ENCODE measurements around the gene AUTS2. TPM values are rescaled to one million over a fixed set of nuclear protein-coding genes. Genes with fewer than 3 reads are reported as not detected.

AUTS2 gene
- total and polyA plus RNA-seq, 4 donors = 4.9 to 24.4 (median 7.0) TPM

- no peak for DNase-seq (ENCODE audit: low spot score)
- Histone ChIP-seq H3K27me3 (ENCODE audit: control insufficient read depth in 4 of 4, insufficient read depth in 4 of 4, low read length in 3 of 4) (no peaks in the 10 kb centered on the region), H3K4me1 (ENCODE audit: control insufficient read depth in 4 of 4, insufficient read depth in 4 of 4, low read length in 3 of 4) (no peaks in the 10 kb centered on the region), H3K4me3 (ENCODE audit: low read depth in 1 of 3, low read length in 3 of 3) (no peak overlapping the region), H3K9me3 (ENCODE audit: control insufficient read depth in 4 of 4, low read length in 3 of 4) (peaks cover 0 to 10% (median 4%) of the 10 kb centered on the region in 4 donors), H3K27ac (ENCODE audit: low read depth in 1 of 2, low read length in 2 of 2) (no peak overlapping the region), H3K9ac (ENCODE audit: low read depth in 1 of 2, low read length in 2 of 2) (no peak overlapping the region), H3K36me3 (ENCODE audit: control insufficient read depth in 4 of 4, insufficient read depth in 3 of 4, low read depth in 1 of 4, low read length in 3 of 4) (no peaks in the 10 kb centered on the region)
- no peak for TF ChIP-seq EGR1 (IDR thresholded peaks at IDR 0.05; ENCODE audit: low read depth in 2 of 2)
- no peak for TF ChIP-seq MAX (IDR thresholded peaks at IDR 0.05)
- TF ChIP-seq TAF1 (conservative IDR thresholded peaks at IDR 0.05) = no peak
- no peak for TF ChIP-seq YY1 (IDR thresholded peaks at IDR 0.05)
- TF ChIP-seq FOXA2 (IDR thresholded peaks at IDR 0.05) = no peak
- no peak for TF ChIP-seq ZBTB33 (IDR thresholded peaks at IDR 0.05)
- no peak for TF ChIP-seq HNF4G (IDR thresholded peaks at IDR 0.05)
- no peak for TF ChIP-seq CTCF (IDR thresholded peaks at IDR 0.05; ENCODE audit: low read depth, low read length, missing input control)
- TF ChIP-seq FOXA1 (IDR thresholded peaks at IDR 0.05) = no peak
- no peak for TF ChIP-seq SP1 (IDR thresholded peaks at IDR 0.05)
- WGBS = 92% methylated on average over 1 of the region's 1 CpG
These were observed 518.6 kb downstream of the AUTS2 start for GRCh38 chr7:70116867-70117266.

GRCh38 chr7:70120851-70121250 is 522.6 kb downstream of the AUTS2 start:
- WGBS = 97% methylated on average over 1 of the region's 1 CpG
- Histone ChIP-seq H3K9ac (ENCODE audit: low read depth in 1 of 2, low read length in 2 of 2) (no peak overlapping the region), H3K9me3 (ENCODE audit: control insufficient read depth in 4 of 4, low read length in 3 of 4) (peaks cover 4 to 14% (median 7%) of the 10 kb centered on the region in 4 donors), H3K36me3 (ENCODE audit: control insufficient read depth in 4 of 4, insufficient read depth in 3 of 4, low read depth in 1 of 4, low read length in 3 of 4) (no peaks in the 10 kb centered on the region), H3K27me3 (ENCODE audit: control insufficient read depth in 4 of 4, insufficient read depth in 4 of 4, low read length in 3 of 4) (no peaks in the 10 kb centered on the region), H3K4me1 (ENCODE audit: control insufficient read depth in 4 of 4, insufficient read depth in 4 of 4, low read length in 3 of 4) (no peaks in the 10 kb centered on the region), H3K4me3 (ENCODE audit: low read depth in 1 of 3, low read length in 3 of 3) (no peak overlapping the region), H3K27ac (ENCODE audit: low read depth in 1 of 2, low read length in 2 of 2) (no peak overlapping the region)
- no peak for DNase-seq (ENCODE audit: low spot score)
- TF ChIP-seq CTCF (IDR thresholded peaks at IDR 0.05; ENCODE audit: low read depth, low read length, missing input control) (no peak), TAF1 (conservative IDR thresholded peaks at IDR 0.05) (no peak), FOXA2 (IDR thresholded peaks at IDR 0.05) (no peak), RXRA (IDR thresholded peaks at IDR 0.05) (no peak), ATF3 (IDR thresholded peaks at IDR 0.05) (no peak), HNF4G (IDR thresholded peaks at IDR 0.05) (no peak), SP1 (IDR thresholded peaks at IDR 0.05) (no peak), ZBTB33 (IDR thresholded peaks at IDR 0.05) (no peak), MAX (IDR thresholded peaks at IDR 0.05) (no peak), RAD21 (IDR thresholded peaks at IDR 0.05) (no peak), REST (IDR thresholded peaks at IDR 0.05) (no peak), JUND (IDR thresholded peaks at IDR 0.05) (no peak), GABPA (IDR thresholded peaks at IDR 0.05 in 1 of 2, conservative IDR thresholded peaks at IDR 0.05 in 1 of 2) (no peak), HNF4A (conservative IDR thresholded peaks at IDR 0.05) (no peak)
